GM12878 (cell line): Measurements from ENCODE around the gene CYTH3. TPM values are rescaled to one million over a fixed set of nuclear protein-coding genes. Genes with fewer than 3 reads are reported as not detected.

Experiments
- ATAC-seq: fragments of 200-7000 bp; cut with Tn5 transposase; 3 replicates; pipeline ENCODE4 v1.9.1; 2020; ENCODE audit warnings: mild to moderate bottlenecking, moderate library complexity
- BruUV-seq: library from RNA; stranded (reverse); fragments of 400-500 nt; replicated peaks from 2 replicates; lab custom pipeline; 2021; lab: Mats Ljungman, UMichigan
- CTCF ChIA-PET: fragments of 300-600 bp; sonication (Branson Sonifier 250); formaldehyde crosslinking; extraction: SDS; loops from one replicate; lab custom pipeline; 2021; ENCODE audit warnings: inconsistent platforms; lab: Yijun Ruan, JAX
- POLR2A ChIA-PET: fragments of 350-600 bp; formaldehyde crosslinking; extraction: SDS; loops from one replicate; lab custom pipeline; 2021; ENCODE audit warnings: inconsistent platforms; lab: Charles Lee
- RAD21 ChIA-PET: fragments of 300-600 bp; sonication (Branson Sonifier 250); formaldehyde crosslinking; loops from one replicate; lab custom pipeline; 2023; ENCODE audit warnings: antibody characterized with exemption; ENCODE audit not compliant: unreplicated experiment; lab: Charles Lee
- SMC1A ChIA-PET: fragments of 300-600 bp; sonication (Branson Sonifier 250); formaldehyde crosslinking; loops from one replicate; lab custom pipeline; 2023; ENCODE audit not compliant: unreplicated experiment, uncharacterized antibody; lab: Charles Lee
- DNase-seq: peaks from one replicate; pipeline ENCODE4 v3.0.0-alpha.2; 2011; ENCODE audit warnings: low read depth, low spot score
- FAIRE-seq: peaks from 3 replicates; lab custom pipeline; 2011; peaks lifted over from hg19 to GRCh38; lab: Jason Lieb, UNC
- H2AFZ ChIP-seq: 2 replicates; pipeline ENCODE4 v1.6.0; 2011; ENCODE audit warnings: low read depth, low read length, control low read depth; ENCODE audit not compliant: control insufficient read depth
- H3K27ac ChIP-seq: 2 replicates; pipeline ENCODE4 v1.5.1; 2011; ENCODE audit warnings: control low read depth; ENCODE audit not compliant: control insufficient read depth, insufficient read depth
- H3K27me3 ChIP-seq, 2 experiments: replicated peaks in 1 of 2; 2 replicates each; pipeline versions ENCODE4 v1.6.0 to v1.6.1; 2011; ENCODE audit warnings: low read length in 1 of 2; ENCODE audit not compliant: control insufficient read depth in 2 of 2, insufficient read depth in 2 of 2
- H3K36me3 ChIP-seq, 2 experiments: 2 replicates each; pipeline ENCODE4 v1.5.1; 2011; ENCODE audit warnings: low read length in 1 of 2; ENCODE audit not compliant: control insufficient read depth in 2 of 2, insufficient read depth in 2 of 2
- H3K4me1 ChIP-seq: 2 replicates; pipeline ENCODE4 v1.6.1; 2011; ENCODE audit warnings: mild to moderate bottlenecking, low read length, moderate library complexity, mixed read lengths; ENCODE audit not compliant: control insufficient read depth, insufficient read depth
- H3K4me2 ChIP-seq: 2 replicates; pipeline ENCODE4 v1.6.0; 2011; ENCODE audit warnings: control low read depth; ENCODE audit not compliant: control insufficient read depth, insufficient read depth
- H3K4me3 ChIP-seq: fragments of 200-600 bp; sonication (generic); 2 replicates; pipeline ENCODE4 v1.5.1; 2016
- H3K79me2 ChIP-seq: 2 replicates; pipeline ENCODE4 v1.6.0; 2011; ENCODE audit warnings: low read length; ENCODE audit not compliant: control insufficient read depth, insufficient read depth
- H3K9ac ChIP-seq: 2 replicates; pipeline ENCODE4 v1.8.0; 2011; ENCODE audit warnings: low read length, control low read depth, mixed read lengths; ENCODE audit not compliant: control insufficient read depth, insufficient read depth
- H3K9me3 ChIP-seq: replicated peaks from 3 replicates; pipeline ENCODE4 v1.5.1; 2011; ENCODE audit warnings: mild to moderate bottlenecking, low read length; ENCODE audit not compliant: control insufficient read depth, insufficient read depth
- H4K20me1 ChIP-seq: 2 replicates; pipeline ENCODE4 v1.6.0; 2011; ENCODE audit not compliant: control insufficient read depth, insufficient read depth
- BMI1 ChIP-seq: fragments of 450-650 bp; IDR thresholded peaks from 2 replicates; pipeline ENCODE4 v1.6.1; 2016; ENCODE audit warnings: mild to moderate bottlenecking, moderate library complexity, borderline replicate concordance
- ESRRA ChIP-seq: IDR thresholded peaks from 2 replicates; pipeline ENCODE4 v1.6.1; 2012; ENCODE audit warnings: mild to moderate bottlenecking, low read length, improper control_type of control experiment
- RAD51 ChIP-seq: fragments of 450-650 bp; IDR thresholded peaks from 2 replicates; pipeline ENCODE4 v1.6.1; 2016; ENCODE audit warnings: moderate library complexity, mild to moderate bottlenecking, inconsistent platforms
- SMAD1 ChIP-seq: fragments of 450-650 bp; IDR thresholded peaks from 2 replicates; pipeline ENCODE4 v1.6.1; 2018; ENCODE audit warnings: mild to moderate bottlenecking, low read depth; ENCODE audit not compliant: partially characterized antibody
- SMC3 ChIP-seq: IDR thresholded peaks from 2 replicates; pipeline ENCODE4 v1.6.1; 2011; ENCODE audit warnings: low read length, improper control_type of control experiment, borderline replicate concordance
- STAT3 ChIP-seq: IDR thresholded peaks from 2 replicates; pipeline ENCODE4 v1.6.1; 2011; ENCODE audit warnings: low read depth, low read length, improper control_type of control experiment
- SUPT20H ChIP-seq: IDR thresholded peaks from 2 replicates; pipeline ENCODE4 v1.6.1; 2011; ENCODE audit warnings: low read depth, mild to moderate bottlenecking, low read length, moderate library complexity, borderline replicate concordance; ENCODE audit not compliant: control insufficient read depth
- TCF12 ChIP-seq: IDR thresholded peaks from 2 replicates; pipeline ENCODE4 v1.6.1; 2011; ENCODE audit warnings: low read depth, mild to moderate bottlenecking, low read length
- YY1 ChIP-seq: IDR thresholded peaks from 2 replicates; pipeline ENCODE4 v1.6.1; 2011; ENCODE audit warnings: low read depth, mild to moderate bottlenecking, low read length
- ZBED1 ChIP-seq: IDR thresholded peaks from 2 replicates; pipeline ENCODE4 v1.6.1; 2016; ENCODE audit warnings: borderline replicate concordance
- WGBS: methylation state at CpG from one replicate; pipeline ENCODE4 v1.1.6; 2016; ENCODE audit warnings: low lambda C conversion rate; ENCODE audit not compliant: insufficient replicate concordance, insufficient coverage; ENCODE audit errors: missing lambda C conversion rate; 5-methylcytosine and 5-hydroxymethylcytosine counted together
- in situ Hi-C: fragments of 300-500 bp; cut with MboI; formaldehyde crosslinking; loops from 9 replicates; pipeline ENCODE4 v1.14.3; 2018; ENCODE audit warnings: mixed read lengths
- intact Hi-C: fragments of 100-400 bp; cut with micrococcal nuclease; formaldehyde crosslinking; loops from one replicate; pipeline ENCODE4 v1.14.2; 2022; ENCODE audit not compliant: unreplicated experiment
- polyA plus RNA-seq, 11 experiments: library from polyadenylated mRNA; depleted of rRNA in 4 of 11; unstranded in 6 of 11; stranded (reverse) in 5 of 11; fragments of >200 nt; fragmentation: Nextera tagmentation in 4 of 11; fragmentation: Illumina TruSeq in 1 of 11; extraction: Ambion mirVana in 4 of 11; extraction: Trizol in 1 of 11; gene quantifications; 1 replicate in 1 of 11; 2 replicates in 10 of 11; pipeline versions ENCODE4 v1.2.1 to v1.2.3, GENCODE V29; 2011 to 2016; ENCODE audit warnings: inconsistent platforms in 2 of 11, missing spikeins in 2 of 11, low read depth in 1 of 11
- total RNA-seq, 4 experiments: library from RNA; depleted of rRNA in 3 of 4; stranded (reverse); fragments of >200 nt in 3 of 4; fragmentation: Illumina TruSeq in 1 of 4; extraction: Trizol in 1 of 4; gene quantifications; 2 replicates each; pipeline versions ENCODE4 v1.2.1 to v1.2.3, GENCODE V29; 2013 to 2021
- TF ChIP-seq, protein P1 (sequence below): IDR thresholded peaks from 2 replicates; pipeline ENCODE4 v1.6.1; 2012; ENCODE audit warnings: low read length, inconsistent platforms
- TF ChIP-seq, protein P2 (sequence below), 3 experiments: IDR thresholded peaks in 2 of 3; conservative IDR thresholded peaks in 1 of 3; 2 replicates each; pipeline ENCODE4 v1.5.1; 2011; ENCODE audit warnings: low read depth in 3 of 3, low read length in 3 of 3, mild to moderate bottlenecking in 3 of 3, control low read depth in 2 of 3, moderate library complexity in 2 of 3, inconsistent platforms in 1 of 3, mixed read lengths in 1 of 3; ENCODE audit not compliant: control insufficient read depth in 2 of 3, insufficient read depth in 1 of 3; ENCODE audit errors: extremely low read depth in 1 of 3

CYTH3 gene
- total and polyA plus RNA-seq, 10 of the 15 experiments (the other 5 are each of a cell fraction or from before 2014, with no cell fraction given) = 0.45 to 28.2 (median 15.7) TPM

DNA sequence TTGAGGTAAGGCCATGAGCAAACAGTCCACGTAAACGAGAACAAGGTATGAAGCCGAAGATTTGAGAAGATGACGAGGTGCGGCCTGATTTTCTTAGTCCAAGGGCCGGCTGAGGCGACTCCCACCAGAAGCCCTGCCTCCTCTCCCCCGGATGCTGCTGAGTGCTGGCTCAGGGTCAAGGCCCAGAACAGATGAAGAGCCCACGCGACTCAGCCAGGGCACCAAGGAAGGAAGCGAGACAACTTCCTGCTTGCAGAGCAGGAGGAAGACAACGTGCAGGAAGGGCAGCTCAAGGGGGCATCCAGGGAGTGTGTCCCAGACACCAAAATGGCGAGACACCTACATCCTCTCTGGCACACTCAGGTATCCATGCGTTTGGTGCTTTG lies 99.5 kb downstream of the CYTH3 start:
- no peaks in the 10 kb centered on the region for H3K79me2 ChIP-seq
- H3K9me3 ChIP-seq = no peaks in the 10 kb centered on the region
- H3K4me1 ChIP-seq = no peaks in the 10 kb centered on the region
- ChIA-PET RAD21 (no interaction called here), POLR2A (no interaction called here), CTCF (no interaction called here), SMC1A (no interaction called here)
- H3K9ac ChIP-seq = no peak overlapping the region
- no peak for ATAC-seq
- no TSS peak for BruUV-seq
- in situ Hi-C loops (no loop called here), intact Hi-C loops (no loop called here)
- no peak for FAIRE-seq
- TF ChIP-seq, protein P1, sequence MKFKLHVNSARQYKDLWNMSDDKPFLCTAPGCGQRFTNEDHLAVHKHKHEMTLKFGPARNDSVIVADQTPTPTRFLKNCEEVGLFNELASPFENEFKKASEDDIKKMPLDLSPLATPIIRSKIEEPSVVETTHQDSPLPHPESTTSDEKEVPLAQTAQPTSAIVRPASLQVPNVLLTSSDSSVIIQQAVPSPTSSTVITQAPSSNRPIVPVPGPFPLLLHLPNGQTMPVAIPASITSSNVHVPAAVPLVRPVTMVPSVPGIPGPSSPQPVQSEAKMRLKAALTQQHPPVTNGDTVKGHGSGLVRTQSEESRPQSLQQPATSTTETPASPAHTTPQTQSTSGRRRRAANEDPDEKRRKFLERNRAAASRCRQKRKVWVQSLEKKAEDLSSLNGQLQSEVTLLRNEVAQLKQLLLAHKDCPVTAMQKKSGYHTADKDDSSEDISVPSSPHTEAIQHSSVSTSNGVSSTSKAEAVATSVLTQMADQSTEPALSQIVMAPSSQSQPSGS = no peak
- TF ChIP-seq YY1 (no peak), ZBED1 (no peak), TCF12 (no peak), SUPT20H (no peak), RAD51 (no peak), BMI1 (no peak), STAT3 (no peak), ESRRA (no peak), SMAD1 (no peak), SMC3 (no peak)
- TF ChIP-seq, protein P2, sequence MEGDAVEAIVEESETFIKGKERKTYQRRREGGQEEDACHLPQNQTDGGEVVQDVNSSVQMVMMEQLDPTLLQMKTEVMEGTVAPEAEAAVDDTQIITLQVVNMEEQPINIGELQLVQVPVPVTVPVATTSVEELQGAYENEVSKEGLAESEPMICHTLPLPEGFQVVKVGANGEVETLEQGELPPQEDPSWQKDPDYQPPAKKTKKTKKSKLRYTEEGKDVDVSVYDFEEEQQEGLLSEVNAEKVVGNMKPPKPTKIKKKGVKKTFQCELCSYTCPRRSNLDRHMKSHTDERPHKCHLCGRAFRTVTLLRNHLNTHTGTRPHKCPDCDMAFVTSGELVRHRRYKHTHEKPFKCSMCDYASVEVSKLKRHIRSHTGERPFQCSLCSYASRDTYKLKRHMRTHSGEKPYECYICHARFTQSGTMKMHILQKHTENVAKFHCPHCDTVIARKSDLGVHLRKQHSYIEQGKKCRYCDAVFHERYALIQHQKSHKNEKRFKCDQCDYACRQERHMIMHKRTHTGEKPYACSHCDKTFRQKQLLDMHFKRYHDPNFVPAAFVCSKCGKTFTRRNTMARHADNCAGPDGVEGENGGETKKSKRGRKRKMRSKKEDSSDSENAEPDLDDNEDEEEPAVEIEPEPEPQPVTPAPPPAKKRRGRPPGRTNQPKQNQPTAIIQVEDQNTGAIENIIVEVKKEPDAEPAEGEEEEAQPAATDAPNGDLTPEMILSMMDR (IDR thresholded peaks at IDR 0.05 in 2 of 3, conservative IDR thresholded peaks at IDR 0.05 in 1 of 3; ENCODE audit: control insufficient read depth in 2 of 3, extremely low read depth in 1 of 3, insufficient read depth in 1 of 3, low read depth in 3 of 3, low read length in 3 of 3) = no peak
- no peak overlapping the region for H3K4me3 ChIP-seq
- no peaks in the 10 kb centered on the region for H4K20me1 ChIP-seq
- 79% methylated on average over 14 of the region's 14 CpGs for WGBS
- no peak overlapping the region for H3K27ac ChIP-seq
- H2AFZ ChIP-seq = no peak overlapping the region
- H3K27me3 ChIP-seq = no peaks in the 10 kb centered on the region
- no peak overlapping the region for H3K4me2 ChIP-seq
- no peak for DNase-seq
- peaks cover 4 to 13% of the 10 kb centered on the region in 2 experiments; a peak in 3 of 4 replicates for H3K36me3 ChIP-seq
